EL (cell line): ENCODE data around the gene DNAJC17.

Source experiments
- DNase-seq: peaks from one replicate; pipeline ENCODE4 v3.0.0-alpha.2; 2016

The DNAJC17 gene, protein sequence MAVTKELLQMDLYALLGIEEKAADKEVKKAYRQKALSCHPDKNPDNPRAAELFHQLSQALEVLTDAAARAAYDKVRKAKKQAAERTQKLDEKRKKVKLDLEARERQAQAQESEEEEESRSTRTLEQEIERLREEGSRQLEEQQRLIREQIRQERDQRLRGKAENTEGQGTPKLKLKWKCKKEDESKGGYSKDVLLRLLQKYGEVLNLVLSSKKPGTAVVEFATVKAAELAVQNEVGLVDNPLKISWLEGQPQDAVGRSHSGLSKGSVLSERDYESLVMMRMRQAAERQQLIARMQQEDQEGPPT

DNA sequence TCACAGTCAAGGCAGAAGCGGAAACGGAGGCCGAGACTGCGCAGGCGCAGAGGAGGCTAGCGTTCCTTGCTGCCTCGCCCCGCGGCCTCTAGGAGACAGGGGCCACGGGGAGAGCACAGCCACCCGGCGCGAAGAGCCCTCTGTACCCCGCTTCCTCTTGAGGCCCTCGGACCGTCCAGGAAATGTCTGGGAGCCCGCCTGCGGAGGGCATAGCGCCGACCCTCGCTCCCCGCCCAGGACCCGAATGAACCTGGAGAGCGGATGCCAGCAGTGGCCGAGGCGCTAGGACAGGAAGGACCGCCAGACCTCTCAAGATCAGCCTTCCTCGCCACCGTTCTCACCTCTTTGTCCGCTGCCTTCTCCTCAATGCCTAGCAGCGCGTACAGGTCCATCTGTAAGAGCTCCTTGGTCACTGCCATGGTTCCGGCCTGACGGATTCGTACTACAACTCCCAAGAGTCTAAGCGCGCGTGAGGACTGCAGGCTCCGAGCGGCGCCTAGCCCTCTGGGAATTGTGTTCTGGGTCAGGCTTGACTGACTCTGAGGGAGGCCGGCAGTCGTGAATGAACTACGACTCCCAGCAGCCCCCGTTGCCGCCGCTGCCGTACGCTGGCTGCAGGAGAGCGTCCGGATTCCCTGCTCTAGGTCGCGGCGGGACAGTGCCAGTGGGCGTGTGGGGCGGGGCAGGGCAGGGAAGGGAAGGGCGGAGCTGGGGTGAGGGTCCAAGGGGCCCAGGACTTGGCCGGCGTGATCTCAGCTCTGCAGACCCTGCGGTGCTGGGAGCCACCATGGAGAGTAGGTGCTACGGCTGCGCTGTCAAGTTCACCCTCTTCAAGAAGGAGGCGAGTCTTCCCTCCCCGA is at the start of gene DNAJC17, which contains the start of gene ZFYVE19:
Gene DNAJC17 (minus strand): TSS at position 446 of the 860 bp plus-strand sequence. CDS start 27 bp downstream, at position 419.
Gene ZFYVE19 (plus strand): TSS at position 62 of the 860 bp plus-strand sequence. CDS start 501 bp downstream, at position 563.
- DNase-seq, result peak; percentile 98

DNA sequence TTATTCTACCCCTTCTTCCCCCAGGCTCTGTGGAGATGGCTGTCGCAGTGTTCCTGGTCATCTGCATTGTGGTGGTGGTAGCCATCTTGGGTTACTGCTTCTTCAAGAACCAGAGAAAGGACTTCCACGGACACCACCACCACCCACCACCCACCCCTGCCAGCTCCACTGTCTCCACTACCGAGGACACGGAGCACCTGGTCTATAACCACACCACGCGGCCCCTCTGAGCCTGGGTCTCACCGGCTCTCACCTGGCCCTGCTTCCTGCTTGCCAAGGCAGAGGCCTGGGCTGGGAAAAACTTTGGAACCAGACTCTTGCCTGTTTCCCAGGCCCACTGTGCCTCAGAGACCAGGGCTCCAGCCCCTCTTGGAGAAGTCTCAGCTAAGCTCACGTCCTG is 49.5 kb upstream of the DNAJC17 start:
- no peak for DNase-seq

DNA sequence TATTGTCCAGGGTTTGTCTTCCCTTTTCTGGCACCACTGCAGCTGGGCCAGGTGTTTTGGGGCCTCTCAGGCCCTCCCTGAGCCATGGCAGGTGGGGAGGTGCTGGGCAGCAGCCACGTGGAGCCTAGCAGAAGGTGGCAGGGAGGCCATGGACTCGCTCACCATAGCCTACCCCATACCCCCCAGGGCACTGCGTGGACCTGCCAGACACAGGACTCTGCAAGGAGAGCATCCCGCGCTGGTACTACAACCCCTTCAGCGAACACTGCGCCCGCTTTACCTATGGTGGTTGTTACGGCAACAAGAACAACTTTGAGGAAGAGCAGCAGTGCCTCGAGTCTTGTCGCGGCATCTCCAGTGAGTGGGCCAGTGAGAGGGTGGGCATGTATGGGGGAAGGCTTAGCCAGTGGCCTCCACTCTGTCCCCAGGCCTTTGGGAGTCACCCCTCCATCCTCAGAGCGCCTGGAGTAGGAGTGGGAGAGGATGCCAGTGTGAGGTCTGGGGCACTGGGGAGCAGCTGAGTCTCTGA is 48.5 kb upstream of the DNAJC17 start:
- DNase-seq, result no peak

DNA sequence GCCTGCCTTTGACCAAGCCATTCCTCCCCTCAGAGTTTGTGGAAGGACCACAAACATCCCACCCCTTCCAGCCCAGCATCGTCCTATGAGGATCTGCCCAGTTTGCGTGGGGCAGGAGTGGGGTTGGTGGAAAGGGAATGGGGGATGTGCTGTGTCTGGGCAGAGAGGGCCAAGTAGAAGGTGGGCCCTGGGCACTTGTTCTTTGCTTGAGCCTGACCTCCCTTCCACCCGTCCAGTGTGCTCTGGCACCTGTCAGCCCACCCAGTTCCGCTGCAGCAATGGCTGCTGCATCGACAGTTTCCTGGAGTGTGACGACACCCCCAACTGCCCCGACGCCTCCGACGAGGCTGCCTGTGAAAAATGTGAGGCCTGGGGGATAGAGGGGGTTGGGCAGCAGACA is 46.9 kb upstream of the DNAJC17 start:
- no peak for DNase-seq

DNA sequence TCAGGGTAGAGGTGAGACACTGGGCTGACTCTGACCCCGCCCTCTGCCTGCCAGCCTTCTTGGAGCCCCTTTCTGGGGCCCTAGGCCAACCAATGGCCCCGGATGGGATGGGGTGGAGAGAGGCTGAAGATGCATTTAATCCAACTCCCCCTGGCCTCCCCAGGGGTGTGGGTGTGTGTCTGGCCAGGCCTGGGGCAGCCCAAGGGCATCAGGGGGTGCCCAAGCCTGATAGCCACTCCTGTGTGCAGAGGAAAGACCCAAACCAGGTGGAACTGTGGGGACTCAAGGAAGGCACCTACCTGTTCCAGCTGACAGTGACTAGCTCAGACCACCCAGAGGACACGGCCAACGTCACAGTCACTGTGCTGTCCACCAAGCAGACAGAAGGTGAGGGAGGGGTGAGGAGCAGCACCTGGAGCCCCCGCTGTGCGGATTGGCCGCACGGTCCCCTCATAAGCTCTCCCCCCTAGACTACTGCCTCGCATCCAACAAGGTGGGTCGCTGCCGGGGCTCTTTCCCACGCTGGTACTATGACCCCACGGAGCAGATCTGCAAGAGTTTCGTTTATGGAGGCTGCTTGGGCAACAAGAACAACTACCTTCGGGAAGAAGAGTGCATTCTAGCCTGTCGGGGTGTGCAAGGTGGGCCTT is 46.1 kb upstream of the DNAJC17 start:
- no peak for DNase-seq

DNA sequence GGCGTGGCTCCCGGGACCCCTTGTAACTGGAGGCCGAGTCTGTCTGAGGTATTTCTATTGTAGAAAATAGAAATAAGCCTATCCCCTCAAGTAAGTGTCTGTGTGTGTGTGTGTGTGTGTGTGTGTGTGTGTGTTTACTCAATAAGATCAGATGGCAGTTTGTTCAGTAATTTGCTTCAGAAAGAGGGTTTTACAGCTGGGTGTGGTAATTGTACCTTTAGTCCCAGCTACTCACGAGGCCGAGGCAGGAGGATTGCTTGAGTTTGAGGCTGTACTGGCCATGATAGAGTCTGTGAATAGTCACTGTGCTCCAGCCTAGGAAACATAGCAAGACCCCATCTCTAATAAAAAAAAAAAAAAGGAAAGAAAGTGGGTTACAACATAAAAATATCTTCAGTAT is 45.3 kb upstream of the DNAJC17 start:
- DNase-seq, result no peak

DNA sequence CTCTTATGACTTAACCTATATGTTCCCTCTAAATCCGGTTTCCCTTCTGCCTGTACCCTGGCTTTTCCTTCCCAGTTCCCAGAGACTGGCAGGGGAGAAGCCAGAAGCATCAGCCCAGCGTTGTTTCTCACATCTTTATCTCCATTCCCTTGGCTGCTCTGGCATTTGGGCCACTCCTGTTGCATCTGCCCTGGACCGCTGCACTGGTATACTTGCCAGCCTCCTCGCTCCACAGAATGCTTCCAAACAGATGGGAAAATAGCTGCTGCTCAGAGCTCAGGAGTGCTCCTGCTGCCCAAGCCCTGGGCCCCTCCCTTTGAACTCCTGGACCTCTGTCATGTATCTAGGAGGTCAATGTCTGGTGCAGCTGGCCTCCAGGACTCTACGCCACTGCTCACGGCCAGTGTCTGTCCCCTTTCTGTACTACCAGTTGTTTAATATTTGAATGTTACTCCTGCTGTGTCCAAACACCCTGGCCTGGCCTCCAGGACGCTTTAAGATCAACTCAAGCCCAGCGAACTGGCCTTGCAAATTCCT is 43.4 kb upstream of the DNAJC17 start:
- no peak for DNase-seq

DNA sequence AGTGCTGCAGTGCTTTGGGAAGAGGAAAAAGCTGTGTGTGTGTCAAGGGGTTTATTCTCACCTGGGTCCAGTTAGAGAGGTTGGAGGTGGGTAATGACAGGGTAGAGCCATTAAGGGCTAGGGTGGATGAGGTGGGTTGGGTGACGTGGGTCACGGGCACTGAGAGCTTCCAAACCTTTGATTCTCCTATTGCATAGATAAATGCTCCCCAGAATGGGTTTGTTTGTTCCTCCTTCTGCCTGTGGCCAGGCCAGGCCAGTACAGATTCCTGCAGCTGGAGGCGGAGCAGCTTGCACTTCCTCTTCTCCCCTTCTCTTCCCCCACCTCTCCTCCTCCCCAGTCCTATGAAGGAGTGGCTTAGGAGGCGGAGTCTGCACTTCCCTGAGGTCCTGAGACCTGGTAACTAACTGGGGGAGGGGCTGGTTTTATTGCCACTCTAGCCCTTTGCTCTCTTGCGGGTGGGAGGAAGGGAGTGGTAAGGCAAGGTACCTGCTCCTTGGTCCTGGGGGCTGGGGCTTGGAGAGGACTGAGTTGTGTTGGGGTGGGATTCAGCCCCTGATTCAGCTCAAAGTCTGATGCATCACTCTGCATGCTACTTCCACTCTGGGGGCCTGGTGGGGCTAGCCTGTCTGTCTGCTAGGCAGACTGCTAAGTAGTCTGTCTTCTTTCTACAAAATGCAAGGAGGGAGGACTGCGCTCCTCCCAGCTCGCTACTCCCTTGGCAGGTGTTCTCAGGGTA is 40.1 kb upstream of the DNAJC17 start:
- DNase-seq, result peak; percentile 58

DNA sequence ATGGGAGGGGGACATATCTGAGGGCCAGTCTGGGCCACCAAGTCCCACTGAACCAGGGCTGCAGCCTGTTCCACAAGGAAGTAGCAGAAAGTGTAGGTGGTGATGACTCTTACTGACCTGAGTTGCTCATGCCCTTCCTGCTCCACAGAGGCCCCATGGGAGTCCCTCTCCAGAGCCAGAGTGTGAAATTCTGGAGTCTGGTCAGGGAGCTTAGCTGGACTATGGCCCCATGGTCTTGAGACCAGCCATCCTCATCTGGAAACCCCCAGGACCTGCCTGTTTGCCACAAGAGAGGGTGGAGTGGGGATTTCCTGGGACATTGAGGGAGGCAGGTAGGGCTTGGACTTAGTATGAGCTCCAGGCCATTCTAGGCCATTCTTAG is 39.6 kb upstream of the DNAJC17 start:
- DNase-seq, result no peak

DNA sequence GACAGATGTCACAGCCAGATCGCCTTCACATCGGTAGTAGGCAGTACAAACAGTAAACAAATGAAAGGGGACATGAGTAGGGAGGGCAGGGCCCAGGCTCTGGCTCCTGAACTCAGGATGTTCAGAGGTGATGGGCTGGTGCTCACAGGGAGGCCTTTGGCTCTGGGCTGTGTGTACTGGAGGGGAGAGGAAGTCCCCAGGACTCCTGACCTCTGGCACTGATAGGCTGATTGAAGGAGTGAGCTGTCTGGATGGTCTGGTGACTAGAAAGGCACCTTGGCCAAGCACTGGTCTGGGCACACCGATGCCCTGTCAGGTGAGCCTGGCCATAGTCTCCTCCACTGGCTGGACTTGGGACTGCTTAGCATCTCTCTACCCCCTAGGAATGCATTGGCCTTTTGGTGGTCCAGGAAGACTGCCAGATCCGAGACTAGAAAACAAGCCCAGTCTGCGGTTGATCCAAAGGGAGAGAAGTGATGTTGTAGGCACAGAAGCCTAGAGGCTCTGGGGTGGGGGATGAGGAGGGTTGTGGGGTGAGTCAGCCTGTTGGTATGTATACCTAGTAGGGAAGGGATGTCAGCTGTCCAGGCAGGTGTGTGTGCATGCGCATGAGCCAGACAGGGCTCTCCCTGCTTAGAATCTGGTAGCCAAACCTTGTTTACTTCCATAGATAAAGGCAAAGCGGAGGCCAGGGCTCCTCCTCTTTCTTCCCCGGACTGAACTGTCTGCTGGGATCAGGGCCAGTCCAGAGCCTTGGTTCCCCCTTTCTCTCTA is 38.4 kb upstream of the DNAJC17 start:
- no peak for DNase-seq

DNA sequence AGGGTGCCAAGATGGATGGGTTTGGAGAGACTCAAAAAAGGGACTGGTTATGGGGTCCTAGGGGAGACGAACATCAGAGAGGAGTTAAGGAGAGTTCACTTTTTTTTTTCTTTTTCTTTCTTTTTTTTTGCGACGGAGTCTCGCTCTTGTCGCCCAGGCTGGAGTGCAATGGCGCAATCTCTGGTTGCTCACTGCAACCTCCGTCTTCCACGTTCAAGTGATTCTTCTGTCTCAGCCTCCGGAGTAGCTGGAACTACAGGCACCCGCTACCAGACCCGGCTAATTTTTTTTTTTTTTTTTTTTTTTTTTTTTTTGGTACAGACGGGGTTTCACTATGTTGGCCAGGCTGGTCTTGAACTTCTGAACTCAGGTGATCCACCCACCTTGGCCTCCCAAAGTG is 37.8 kb upstream of the DNAJC17 start:
- DNase-seq, result no peak

DNA sequence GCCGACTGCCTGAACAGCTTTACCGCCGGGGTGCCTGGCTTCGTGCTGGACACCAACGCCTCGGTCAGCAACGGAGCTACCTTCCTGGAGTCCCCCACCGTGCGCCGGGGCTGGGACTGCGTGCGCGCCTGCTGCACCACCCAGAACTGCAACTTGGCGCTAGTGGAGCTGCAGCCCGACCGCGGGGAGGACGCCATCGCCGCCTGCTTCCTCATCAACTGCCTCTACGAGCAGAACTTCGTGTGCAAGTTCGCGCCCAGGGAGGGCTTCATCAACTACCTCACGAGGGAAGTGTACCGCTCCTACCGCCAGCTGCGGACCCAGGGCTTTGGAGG is 37.4 kb upstream of the DNAJC17 start:
- DNase-seq, result peak; percentile 30

DNA sequence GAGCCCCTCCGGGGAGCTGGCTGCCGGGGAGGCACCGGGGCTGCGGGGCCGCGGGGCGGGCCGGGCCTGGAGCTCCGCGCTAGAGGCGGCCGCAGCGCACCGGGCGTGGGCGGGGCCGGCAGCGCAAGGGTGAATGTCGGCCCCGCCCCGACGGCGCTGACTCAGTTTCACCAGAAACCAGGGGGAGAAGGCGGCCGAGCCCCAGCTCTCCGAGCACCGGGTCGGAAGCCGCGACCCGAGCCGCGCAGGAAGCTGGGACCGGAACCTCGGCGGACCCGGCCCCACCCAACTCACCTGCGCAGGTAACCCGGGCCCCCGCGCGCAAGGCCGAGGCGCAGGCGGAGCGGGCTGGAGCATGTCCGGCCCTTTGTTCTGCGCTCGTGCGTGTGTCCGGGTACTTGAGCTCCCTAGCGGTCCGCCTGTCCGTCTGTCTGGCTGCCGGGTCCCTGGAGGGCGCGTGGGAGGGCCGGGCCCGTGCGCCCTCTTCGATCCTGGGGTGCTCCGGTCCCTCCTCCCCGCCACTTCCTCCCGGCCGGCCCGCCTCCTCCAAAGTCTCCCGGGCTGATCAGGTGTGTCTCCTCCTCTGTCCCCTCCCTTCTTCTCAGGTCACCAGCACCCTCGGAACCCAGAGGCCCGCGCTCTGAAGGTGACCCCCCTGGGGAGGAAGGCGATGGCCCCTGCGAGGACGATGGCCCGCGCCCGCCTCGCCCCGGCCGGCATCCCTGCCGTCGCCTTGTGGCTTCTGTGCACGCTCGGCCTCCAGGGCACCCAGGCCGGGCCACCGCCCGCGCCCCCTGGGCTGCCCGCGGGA is 36.8 kb upstream of the DNAJC17 start, which contains the start of gene SPINT1:
Gene SPINT1 (plus strand): TSS at position 164 of the 811 bp plus-strand sequence. CDS start 507 bp downstream, at position 671.
- peak; percentile 14 for DNase-seq

DNA sequence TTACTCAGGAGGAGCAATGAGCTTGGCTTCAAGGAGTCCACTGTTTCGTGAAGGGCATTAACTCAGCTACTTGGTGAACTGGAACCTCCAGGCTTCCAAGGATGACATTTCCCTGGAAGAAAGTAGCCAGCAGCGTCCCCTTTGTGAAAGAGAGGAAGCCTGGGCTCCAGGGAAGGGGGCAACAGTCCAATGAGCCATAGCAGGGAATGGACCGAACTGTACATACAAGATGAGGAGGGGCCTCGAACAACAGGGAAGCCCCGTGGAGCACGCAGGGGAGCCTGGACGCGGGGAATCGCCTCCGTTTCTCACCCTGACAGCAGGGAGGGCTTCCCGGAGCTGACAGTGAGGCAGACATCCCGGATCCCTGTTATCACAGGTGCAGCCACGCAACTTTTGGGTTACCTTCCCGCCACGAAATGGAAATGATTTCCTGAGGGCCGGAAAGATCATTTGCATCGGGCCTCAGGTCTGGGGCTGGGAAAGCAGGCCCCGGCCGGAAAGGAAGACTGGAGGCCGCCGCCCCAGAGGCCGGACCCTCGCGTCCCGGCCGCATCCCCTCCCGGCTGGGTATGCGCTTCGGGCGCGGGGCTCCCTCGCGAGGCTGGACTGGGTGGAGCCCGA is 36.1 kb upstream of the DNAJC17 start:
- no peak for DNase-seq

DNA sequence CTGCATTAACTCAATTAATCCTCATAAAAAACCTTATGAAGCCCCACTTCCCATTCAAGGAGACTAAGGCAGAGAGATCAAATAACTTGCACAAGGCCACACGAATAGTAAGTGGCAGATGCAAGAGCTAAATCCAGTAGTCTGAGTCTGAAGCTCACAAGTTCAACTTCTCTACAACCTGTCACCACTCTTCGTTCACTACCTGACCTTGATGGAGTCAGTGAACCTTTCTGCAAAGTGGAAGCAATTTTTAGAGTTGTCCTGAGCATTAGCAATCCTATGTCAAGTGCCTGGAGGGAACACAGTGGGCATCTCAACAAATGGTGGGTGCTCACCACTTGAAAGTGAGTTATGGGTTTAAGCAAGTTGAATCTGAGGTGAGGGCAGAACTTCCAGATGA is 34.5 kb upstream of the DNAJC17 start:
- no peak for DNase-seq

DNA sequence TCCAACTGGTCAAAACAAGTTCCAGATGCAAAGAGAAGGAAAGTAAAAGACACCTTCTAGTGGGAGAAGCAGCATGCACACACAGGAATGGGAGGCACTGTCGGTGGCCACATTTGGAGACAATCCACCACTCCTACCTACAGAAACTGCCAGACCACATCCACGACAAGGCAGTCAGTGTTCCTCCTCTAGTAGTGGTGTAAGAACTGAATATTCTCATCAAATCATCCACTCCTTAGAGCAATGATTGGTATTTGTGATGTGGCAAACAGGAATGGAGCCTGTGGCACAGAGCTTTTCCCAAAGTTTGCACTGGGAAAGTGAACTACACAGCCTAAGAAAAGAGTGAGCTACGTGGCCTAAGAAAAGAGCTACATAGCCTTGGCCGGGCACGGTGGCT is 31.5 kb upstream of the DNAJC17 start:
- no peak for DNase-seq

DNA sequence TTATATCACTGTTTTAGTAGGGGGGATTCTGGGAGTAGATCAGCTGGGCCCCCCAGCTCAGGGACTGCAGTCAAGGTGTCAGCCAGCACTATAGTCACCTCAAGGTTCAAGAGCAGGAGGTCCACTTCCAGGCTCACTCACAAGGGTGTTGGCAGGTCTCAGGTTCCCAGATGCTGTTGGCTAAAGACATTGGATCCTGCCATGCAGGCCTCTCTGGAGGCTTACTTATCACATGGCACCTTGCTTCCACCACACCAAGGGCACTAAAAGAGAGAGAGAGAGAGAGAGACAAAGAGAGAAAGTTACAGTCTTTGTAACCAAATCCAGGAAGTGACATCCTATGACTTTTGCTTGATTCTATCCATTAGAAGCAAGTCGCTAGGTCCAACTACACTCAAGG is 28.7 kb upstream of the DNAJC17 start:
- no peak for DNase-seq

DNA sequence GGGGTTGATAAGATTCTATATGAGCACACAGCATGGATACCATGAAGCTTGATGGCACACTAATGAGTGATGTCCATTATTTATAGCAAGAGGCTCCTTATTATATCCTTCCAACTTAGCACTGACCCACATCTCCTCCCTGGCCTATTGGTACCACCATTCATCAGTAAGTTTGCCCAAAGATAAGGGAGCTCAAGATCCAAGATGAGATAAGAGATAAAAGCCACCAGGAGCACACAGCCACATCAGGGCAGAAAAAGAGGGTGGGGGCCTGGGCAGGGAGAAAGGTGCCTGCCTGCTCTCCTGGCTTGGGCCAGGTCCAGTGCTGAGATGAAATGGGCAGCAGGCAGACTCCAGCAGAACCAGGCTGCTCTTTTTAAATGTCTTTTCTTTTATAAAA is 25.6 kb upstream of the DNAJC17 start:
- no peak for DNase-seq

DNA sequence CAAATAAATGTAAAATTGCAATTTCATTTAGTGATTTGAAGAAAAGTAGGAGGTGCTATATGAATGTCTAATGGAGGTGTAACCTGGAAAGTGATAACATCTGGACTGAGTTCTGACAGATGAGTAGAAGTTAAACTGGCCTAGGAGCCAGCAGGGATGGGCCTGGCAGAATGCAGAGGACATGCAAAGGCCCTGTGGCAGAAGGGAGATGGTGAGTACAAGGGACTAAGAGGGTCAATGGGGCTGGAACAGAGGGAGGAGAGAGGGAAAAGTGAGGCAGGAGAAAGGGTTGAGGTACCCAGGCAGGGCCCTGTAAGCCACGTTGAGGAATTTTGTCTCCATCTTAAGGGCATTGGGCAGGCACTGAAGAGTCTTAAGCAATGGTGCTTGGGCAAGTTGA is 24.6 kb upstream of the DNAJC17 start:
- DNase-seq, result no peak

DNA sequence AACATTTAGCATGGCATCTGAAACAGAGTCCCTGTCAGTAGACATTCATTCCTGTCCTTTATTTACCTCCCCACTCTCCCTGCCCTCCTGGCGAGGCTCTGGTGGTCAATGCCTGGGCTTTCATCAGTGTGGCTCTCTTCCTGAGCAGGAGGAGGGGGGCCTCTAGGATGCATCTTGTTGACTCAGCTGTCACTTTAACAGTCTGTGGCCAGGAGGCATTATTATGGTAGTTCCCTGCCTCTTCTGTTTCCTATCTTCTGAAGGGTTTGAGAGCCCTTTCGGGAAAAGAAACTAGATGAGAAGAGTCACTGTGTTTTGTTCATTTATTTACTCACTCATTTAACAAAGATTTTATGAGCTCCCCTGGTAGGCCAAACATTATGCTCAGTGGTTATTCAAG is 23.6 kb upstream of the DNAJC17 start:
- DNase-seq, result no peak
